ENCODE measurements around the gene KLHL25. TPM values are rescaled to one million over a fixed set of nuclear protein-coding genes. Genes with fewer than 3 reads are reported as not detected.
"Not testable (repeated sequence)": the region's sequence is repeated elsewhere in the genome, so short reads cannot be mapped to it uniquely, and the experiment has no call there.

KLHL25 gene
- total RNA-seq, result 29.3 TPM

GRCh38 chr15:85794598-85795336 is at the start of gene KLHL25:
Gene KLHL25, minus strand, starts transcription at chr15:85794925. Its CDS starts 25,115 bp downstream, at chr15:85769810.
- DNase-seq (ENCODE audit: low spot score in 2 of 2) (peak; percentile 99), FAIRE-seq (no peak)

GRCh38 chr15:85840802-85841152 is 46.1 kb upstream of the KLHL25 start:
- no peak for DNase-seq (ENCODE audit: low spot score in 2 of 2)
- no peak for FAIRE-seq

GRCh38 chr15:85840079-85840801 is 45.5 kb upstream of the KLHL25 start:
- DNase-seq (ENCODE audit: low spot score in 2 of 2), result peak; percentile 52 to 83
- FAIRE-seq, result no peak

GRCh38 chr15:85839643-85840042 is 44.9 kb upstream of the KLHL25 start:
- no peak for DNase-seq (ENCODE audit: low spot score in 2 of 2)
- FAIRE-seq, result no peak

- FAIRE-seq (no peak), DNase-seq (ENCODE audit: low spot score in 2 of 2) (no peak)
These were observed 43.9 kb upstream of the KLHL25 start for GRCh38 chr15:85838655-85839054.

- FAIRE-seq (no peak), DNase-seq (ENCODE audit: low spot score in 2 of 2) (no peak)
These were observed 43.2 kb upstream of the KLHL25 start for GRCh38 chr15:85837881-85838280.

GRCh38 chr15:85837011-85837433 is 42.3 kb upstream of the KLHL25 start:
- DNase-seq (ENCODE audit: low spot score in 2 of 2) (no peak), FAIRE-seq (no peak)

GRCh38 chr15:85834651-85835050 is 39.9 kb upstream of the KLHL25 start:
- DNase-seq (ENCODE audit: low spot score in 2 of 2) (no peak), FAIRE-seq (no peak)

- DNase-seq (ENCODE audit: low spot score in 2 of 2) (no peak), FAIRE-seq (no peak)
These were observed 37.7 kb upstream of the KLHL25 start for GRCh38 chr15:85832394-85832793.

- DNase-seq (ENCODE audit: low spot score in 2 of 2) (peak; percentile 22 to 54), FAIRE-seq (no peak)
These were observed 36.8 kb upstream of the KLHL25 start for GRCh38 chr15:85831415-85832113.

- not testable (repeated sequence) for DNase-seq (ENCODE audit: low spot score in 2 of 2); FAIRE-seq
These were observed 35.0 kb upstream of the KLHL25 start for GRCh38 chr15:85829754-85830153.

GRCh38 chr15:85828874-85829273 is 34.1 kb upstream of the KLHL25 start:
- FAIRE-seq, result no peak

GRCh38 chr15:85828126-85828525 is 33.4 kb upstream of the KLHL25 start:
- DNase-seq (ENCODE audit: low spot score in 2 of 2) (no peak), FAIRE-seq (no peak)

More at GRCh38 chr15:85828874-85829273, 34.1 kb upstream of the KLHL25 start:
- DNase-seq (ENCODE audit: low spot score in 2 of 2), result no peak

- no peak for FAIRE-seq
- no peak for DNase-seq (ENCODE audit: low spot score in 2 of 2)
These were observed 32.2 kb upstream of the KLHL25 start for GRCh38 chr15:85826756-85827515.

GRCh38 chr15:85825719-85826118 is 31.0 kb upstream of the KLHL25 start:
- FAIRE-seq (no peak), DNase-seq (ENCODE audit: low spot score in 2 of 2) (no peak)

GRCh38 chr15:85825118-85825517 is 30.4 kb upstream of the KLHL25 start:
- FAIRE-seq, result no peak
- DNase-seq (ENCODE audit: low spot score in 2 of 2), result no peak

- FAIRE-seq (no peak), DNase-seq (ENCODE audit: low spot score in 2 of 2) (no peak)
These were observed 26.8 kb upstream of the KLHL25 start for GRCh38 chr15:85821545-85821944.

GRCh38 chr15:85819938-85820337 is 25.2 kb upstream of the KLHL25 start:
- DNase-seq (ENCODE audit: low spot score in 2 of 2), result no peak
- no peak for FAIRE-seq

- FAIRE-seq, result no peak
These were observed 18.5 kb upstream of the KLHL25 start for GRCh38 chr15:85813234-85813633.

GRCh38 chr15:85810075-85810474 is 15.3 kb upstream of the KLHL25 start:
- DNase-seq (ENCODE audit: low spot score in 2 of 2) (no peak), FAIRE-seq (no peak)

More at GRCh38 chr15:85813234-85813633, 18.5 kb upstream of the KLHL25 start:
- no peak for DNase-seq (ENCODE audit: low spot score in 2 of 2)

Measured in frontal cortex (tissue), 4 donors.